ENCODE results near the gene REL. TPM values are rescaled to one million over a fixed set of nuclear protein-coding genes. Genes with fewer than 3 reads are reported as not detected.
"Not testable (repeated sequence)": the region's sequence is repeated elsewhere in the genome, so short reads cannot be mapped to it uniquely, and the experiment has no call there.

Gene REL
- total and polyA plus RNA-seq, 7 donors = 1.2 to 14.7 (median 11.0) TPM

- H3K4me3 ChIP-seq = no peak overlapping the region
- TF ChIP-seq POLR2A (IDR thresholded peaks at IDR 0.05) = no peak
- no peak for TF ChIP-seq EP300 (IDR thresholded peaks at IDR 0.05)
- no peak for TF ChIP-seq CTCF (IDR thresholded peaks at IDR 0.05)
- no peak for TF ChIP-seq POLR2AphosphoS5 (IDR thresholded peaks at IDR 0.05)
- H3K4me1 ChIP-seq = peaks cover 0 to 11% (median 4%) of the 10 kb centered on the region in 4 donors
- H3K27me3 ChIP-seq = no peaks in the 10 kb centered on the region
- no peak for DNase-seq
- intact Hi-C loops (cut with DNase I) = no loop called here
- H3K36me3 ChIP-seq = peaks cover 0 to 29% (median 8%) of the 10 kb centered on the region in 4 donors
- WGBS, 2 donors = 51 to 61% methylated on average over 3 of the region's 3 CpGs
- no peaks in the 10 kb centered on the region for H3K9me3 ChIP-seq
- no peak overlapping the region for H3K27ac ChIP-seq
Measured at GRCh38 chr2:60891180-60891579, 9.8 kb downstream of the REL start.

- intact Hi-C loops (cut with DNase I) = no loop called here
- Histone ChIP-seq H3K4me3 (no peak overlapping the region), H3K36me3 (peaks cover 0 to 87% (median 10%) of the 10 kb centered on the region in 4 donors), H3K9me3 (no peaks in the 10 kb centered on the region), H3K27ac (no peak overlapping the region), H3K27me3 (no peaks in the 10 kb centered on the region), H3K4me1 (no peaks in the 10 kb centered on the region)
- TF ChIP-seq POLR2A (IDR thresholded peaks at IDR 0.05) (no peak), POLR2AphosphoS5 (IDR thresholded peaks at IDR 0.05) (no peak), EP300 (IDR thresholded peaks at IDR 0.05) (no peak), CTCF (IDR thresholded peaks at IDR 0.05) (no peak)
- WGBS, 2 donors = 97 to 100% methylated on average over 1 of the region's 1 CpG
- DNase-seq = no peak
Measured at GRCh38 chr2:60898567-60898966, 17.2 kb downstream of the REL start.

- intact Hi-C loops (cut with DNase I) = no loop called here
- peaks cover 0 to 83% (median 11%) of the 10 kb centered on the region in 4 donors for H3K36me3 ChIP-seq
- TF ChIP-seq POLR2AphosphoS5 (IDR thresholded peaks at IDR 0.05) = no peak
- no peak for TF ChIP-seq POLR2A (IDR thresholded peaks at IDR 0.05)
- no peak for TF ChIP-seq EP300 (IDR thresholded peaks at IDR 0.05)
- TF ChIP-seq CTCF (IDR thresholded peaks at IDR 0.05) = no peak
Measured at GRCh38 chr2:60899230-60899891, 18.0 kb downstream of the REL start.

GRCh38 chr2:60899892-60900249, 18.5 kb downstream of the REL start:
- Histone ChIP-seq H3K4me3 (no peak overlapping the region), H3K36me3 (peaks cover 0 to 84% (median 11%) of the 10 kb centered on the region in 4 donors), H3K9me3 (no peaks in the 10 kb centered on the region), H3K4me1 (no peaks in the 10 kb centered on the region), H3K27me3 (no peaks in the 10 kb centered on the region), H3K27ac (no peak overlapping the region)
- TF ChIP-seq POLR2AphosphoS5 (IDR thresholded peaks at IDR 0.05) (no peak), EP300 (IDR thresholded peaks at IDR 0.05) (no peak), POLR2A (IDR thresholded peaks at IDR 0.05) (no peak), CTCF (IDR thresholded peaks at IDR 0.05) (no peak)
- DNase-seq = no peak
- intact Hi-C loops (cut with DNase I) = no loop called here
- WGBS, 2 donors = 45 to 68% methylated on average over 1 of the region's 1 CpG

More at GRCh38 chr2:60899230-60899891, 18.0 kb downstream of the REL start:
- DNase-seq = no peak
- Histone ChIP-seq H3K27ac (no peak overlapping the region), H3K9me3 (no peaks in the 10 kb centered on the region), H3K4me3 (no peak overlapping the region), H3K4me1 (no peaks in the 10 kb centered on the region), H3K27me3 (no peaks in the 10 kb centered on the region)
- WGBS, 2 donors = 69 to 74% methylated on average over 6 of the region's 6 CpGs

GRCh38 chr2:60901296-60901695, 19.9 kb downstream of the REL start:
- H3K9me3 ChIP-seq; H3K4me1 ChIP-seq; H3K27ac ChIP-seq; intact Hi-C loops (cut with DNase I); DNase-seq; H3K4me3 ChIP-seq; H3K27me3 ChIP-seq: not testable (repeated sequence)
- WGBS, 2 donors = 92 to 96% methylated on average over 6 of the region's 6 CpGs
- H3K36me3 ChIP-seq = peaks cover 0 to 76% (median 5%) of the 10 kb centered on the region in 4 donors

- H3K4me3 ChIP-seq; H3K27me3 ChIP-seq; DNase-seq; H3K27ac ChIP-seq; H3K4me1 ChIP-seq; H3K9me3 ChIP-seq; intact Hi-C loops (cut with DNase I): not testable (repeated sequence)
- 84 to 85% methylated on average over 5 of the region's 5 CpGs for WGBS, 2 donors
- H3K36me3 ChIP-seq = peaks cover 0 to 43% (median 3%) of the 10 kb centered on the region in 4 donors
Measured at GRCh38 chr2:60905867-60906266, 24.5 kb downstream of the REL start.

Measured in sigmoid colon (tissue), 7 donors.